ENCODE results near the gene DAPK2. TPM values are rescaled to one million over a fixed set of nuclear protein-coding genes. Genes with fewer than 3 reads are reported as not detected.

The DAPK2 gene
- total and polyA plus RNA-seq, 2 donors (not counting 1 experiment from before 2014, with no cell fraction given): 8.3 to 31.9 TPM

DNA sequence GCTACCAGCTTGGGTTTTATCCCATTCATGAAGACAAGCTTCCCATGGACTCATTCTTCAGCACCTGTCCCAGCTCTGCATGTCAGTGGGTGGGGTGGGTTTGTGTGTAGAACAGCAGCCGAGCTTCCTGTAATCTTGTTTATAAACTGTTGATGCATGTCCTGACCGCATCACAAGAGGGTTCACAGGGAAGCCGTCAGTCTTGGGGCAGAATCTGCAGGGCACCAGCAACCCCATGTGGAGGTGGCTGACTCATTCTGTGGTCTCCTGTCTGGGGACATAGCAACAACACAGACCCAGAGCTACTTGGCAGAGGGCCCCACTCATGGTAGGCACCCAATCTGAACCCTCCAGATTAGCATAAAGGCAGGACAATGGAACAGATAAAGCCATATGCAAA, 35.6 kb downstream of the DAPK2 start:
- H3K79me2 ChIP-seq (ENCODE audit: control insufficient read depth, insufficient read depth, low read length): peaks cover 5% of the 10 kb centered on the region
- H3K27ac Mint-ChIP-seq: peak overlapping the region; percentile 97
- H3K9ac ChIP-seq (ENCODE audit: low read length): peak overlapping the region; percentile 48
- H3K27me3 Mint-ChIP-seq: no peaks in the 10 kb centered on the region
- peaks cover 43% of the 10 kb centered on the region for H3K4me1 Mint-ChIP-seq
- no peaks in the 10 kb centered on the region for H3K9me3 ChIP-seq (ENCODE audit: control extremely low read depth in 1 of 3, control insufficient read depth in 2 of 3, insufficient read depth in 1 of 3, low read length in 2 of 3)
- CTCF ChIA-PET: interaction anchor here (0.6 to 8.4 kb wide), 56 partner anchors 9 to 1092 kb away, joined by 3 to 145 read pairs (median 5); partner anchors contain the start of genes CIAO2A, DAPK2 and SNX1
- H3K4me2 ChIP-seq (replicated peaks; ENCODE audit: low read depth, low read length, poor library complexity, severe bottlenecking): peak overlapping the region; percentile 75
- WGBS (ENCODE audit: insufficient coverage): 0% methylated on average over 3 of the region's 3 CpGs
- POLR2A ChIA-PET: interaction anchor here (0.9 to 3.1 kb wide), 9 partner anchors 14 to 259 kb away, joined by 3 to 19 read pairs (median 4); partner anchors contain the start of genes DAPK2 and HERC1
- no peaks in the 10 kb centered on the region for H3K27me3 ChIP-seq (replicated peaks in 1 of 4; ENCODE audit: control extremely low read depth in 1 of 4, control insufficient read depth in 3 of 4, insufficient read depth in 4 of 4, low read length in 3 of 4)
- peak overlapping the region; percentile 63 to 77 for H3K27ac ChIP-seq (ENCODE audit: low read length in 2 of 2)
- peak overlapping the region; percentile 35 for H2AFZ ChIP-seq (ENCODE audit: insufficient read depth, low read depth, low read length, poor library complexity, severe bottlenecking)
- H3K4me3 Mint-ChIP-seq: peak overlapping the region; percentile 87
- DNase-seq (peak; percentile 93), ATAC-seq (ENCODE audit: low read depth) (peak; percentile 97)
- no peaks in the 10 kb centered on the region for H3K9me3 Mint-ChIP-seq (ENCODE audit: insufficient read depth)
- no peak for TF ChIP-seq EZH2 (IDR thresholded peaks at IDR 0.05; ENCODE audit: borderline replicate concordance, insufficient read depth, low read depth, low read length, poor library complexity, severe bottlenecking)
- TF ChIP-seq, protein P1, sequence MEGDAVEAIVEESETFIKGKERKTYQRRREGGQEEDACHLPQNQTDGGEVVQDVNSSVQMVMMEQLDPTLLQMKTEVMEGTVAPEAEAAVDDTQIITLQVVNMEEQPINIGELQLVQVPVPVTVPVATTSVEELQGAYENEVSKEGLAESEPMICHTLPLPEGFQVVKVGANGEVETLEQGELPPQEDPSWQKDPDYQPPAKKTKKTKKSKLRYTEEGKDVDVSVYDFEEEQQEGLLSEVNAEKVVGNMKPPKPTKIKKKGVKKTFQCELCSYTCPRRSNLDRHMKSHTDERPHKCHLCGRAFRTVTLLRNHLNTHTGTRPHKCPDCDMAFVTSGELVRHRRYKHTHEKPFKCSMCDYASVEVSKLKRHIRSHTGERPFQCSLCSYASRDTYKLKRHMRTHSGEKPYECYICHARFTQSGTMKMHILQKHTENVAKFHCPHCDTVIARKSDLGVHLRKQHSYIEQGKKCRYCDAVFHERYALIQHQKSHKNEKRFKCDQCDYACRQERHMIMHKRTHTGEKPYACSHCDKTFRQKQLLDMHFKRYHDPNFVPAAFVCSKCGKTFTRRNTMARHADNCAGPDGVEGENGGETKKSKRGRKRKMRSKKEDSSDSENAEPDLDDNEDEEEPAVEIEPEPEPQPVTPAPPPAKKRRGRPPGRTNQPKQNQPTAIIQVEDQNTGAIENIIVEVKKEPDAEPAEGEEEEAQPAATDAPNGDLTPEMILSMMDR (IDR thresholded peaks at IDR 0.05): peak; percentile 51
- no peaks in the 10 kb centered on the region for H4K20me1 ChIP-seq (ENCODE audit: control insufficient read depth, insufficient read depth, low read length, poor library complexity, severe bottlenecking)
- peaks cover 27 to 36% of the 10 kb centered on the region in 2 donors for H3K4me1 ChIP-seq (ENCODE audit: control insufficient read depth in 2 of 2, insufficient read depth in 2 of 2, low read length in 2 of 2)
- H3K36me3 ChIP-seq (replicated peaks in 1 of 2; ENCODE audit: control extremely low read depth in 1 of 2, control insufficient read depth in 1 of 2, extremely low read depth in 1 of 2, insufficient read depth in 2 of 2, low read length in 1 of 2): no peaks in the 10 kb centered on the region
- intact Hi-C loops (cut with micrococcal nuclease): loop anchor here (1.0 to 5.0 kb wide), 7 partner anchors 24 to 258 kb away; partner anchors contain the start of genes HERC1 and SNX1
- H3K4me3 ChIP-seq (ENCODE audit: control extremely low read depth in 1 of 5, extremely low read depth in 1 of 5, insufficient read depth in 1 of 5, low read depth in 2 of 5, low read length in 4 of 5): peak overlapping the region in 2 of 5 experiments; percentile 8 to 47

DNA sequence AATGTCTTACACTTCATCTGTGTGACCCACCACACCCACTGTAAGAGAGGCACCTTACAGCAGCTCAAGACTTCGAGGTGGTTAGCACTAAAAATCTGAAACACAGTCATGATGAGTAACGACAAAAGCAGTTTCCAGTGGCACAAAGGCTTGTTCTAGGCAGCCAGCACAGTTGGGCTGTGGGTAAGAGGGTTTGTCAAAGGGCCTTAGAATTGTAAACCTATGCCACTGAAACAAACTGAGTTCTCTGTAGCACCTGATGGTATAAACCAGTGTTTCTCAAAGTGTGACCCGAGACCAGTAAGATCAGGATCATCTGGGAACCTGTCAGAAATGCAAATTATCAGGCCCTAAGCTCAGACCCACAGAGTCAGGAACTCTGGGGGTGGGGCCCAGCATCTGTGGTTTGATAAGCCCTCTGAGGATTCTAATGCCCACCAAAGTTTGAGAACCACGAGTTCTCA, 36.5 kb downstream of the DAPK2 start:
- Histone ChIP-seq H3K4me3 (ENCODE audit: control extremely low read depth in 1 of 5, extremely low read depth in 1 of 5, insufficient read depth in 1 of 5, low read depth in 2 of 5, low read length in 4 of 5) (no peak overlapping the region), H3K36me3 (replicated peaks in 1 of 2; ENCODE audit: control extremely low read depth in 1 of 2, control insufficient read depth in 1 of 2, extremely low read depth in 1 of 2, insufficient read depth in 2 of 2, low read length in 1 of 2) (no peaks in the 10 kb centered on the region), H2AFZ (ENCODE audit: insufficient read depth, low read depth, low read length, poor library complexity, severe bottlenecking) (peak overlapping the region; percentile 23), H3K9ac (ENCODE audit: low read length) (peak overlapping the region; percentile 48), H4K20me1 (ENCODE audit: control insufficient read depth, insufficient read depth, low read length, poor library complexity, severe bottlenecking) (no peaks in the 10 kb centered on the region), H3K27me3 (replicated peaks in 1 of 4; ENCODE audit: control extremely low read depth in 1 of 4, control insufficient read depth in 3 of 4, insufficient read depth in 4 of 4, low read length in 3 of 4) (no peaks in the 10 kb centered on the region), H3K79me2 (ENCODE audit: control insufficient read depth, insufficient read depth, low read length) (peaks cover 5% of the 10 kb centered on the region), H3K4me2 (replicated peaks; ENCODE audit: low read depth, low read length, poor library complexity, severe bottlenecking) (peak overlapping the region; percentile 75), H3K9me3 (ENCODE audit: control extremely low read depth in 1 of 3, control insufficient read depth in 2 of 3, insufficient read depth in 1 of 3, low read length in 2 of 3) (no peaks in the 10 kb centered on the region), H3K27ac (ENCODE audit: low read length in 2 of 2) (peak overlapping the region; percentile 63 to 77), H3K4me1 (ENCODE audit: control insufficient read depth in 2 of 2, insufficient read depth in 2 of 2, low read length in 2 of 2) (peaks cover 27 to 36% of the 10 kb centered on the region in 2 donors)
- intact Hi-C loops (cut with micrococcal nuclease): loop anchor here (1.0 to 5.0 kb wide), 7 partner anchors 24 to 258 kb away; partner anchors contain the start of genes HERC1 and SNX1
- DNase-seq (peak; percentile 44), ATAC-seq (ENCODE audit: low read depth) (peak; percentile 12)
- TF ChIP-seq, protein P1 (IDR thresholded peaks at IDR 0.05): no peak
- no peak for TF ChIP-seq EZH2 (IDR thresholded peaks at IDR 0.05; ENCODE audit: borderline replicate concordance, insufficient read depth, low read depth, low read length, poor library complexity, severe bottlenecking)
- Mint-ChIP-seq H3K9me3 (ENCODE audit: insufficient read depth) (no peaks in the 10 kb centered on the region), H3K4me3 (peak overlapping the region; percentile 87), H3K27me3 (no peaks in the 10 kb centered on the region), H3K4me1 (peaks cover 43% of the 10 kb centered on the region), H3K27ac (peak overlapping the region; percentile 97)
- ChIA-PET POLR2A (interaction anchor here (1.3 to 3.1 kb wide), 5 partner anchors 13 to 176 kb away, joined by 3 to 19 read pairs (median 5); partner anchors contain the start of genes DAPK2 and HERC1), CTCF (interaction anchor here (0.7 to 8.4 kb wide), 31 partner anchors 8 to 260 kb away, joined by 3 to 145 read pairs (median 7); partner anchors contain the start of genes CIAO2A, DAPK2, HERC1 and SNX1)
- 63% methylated on average over 2 of the region's 4 CpGs for WGBS (ENCODE audit: insufficient coverage)

All from B cell (primary cell).